ENCODE measurements around the gene RXRA. TPM values are rescaled to one million over a fixed set of nuclear protein-coding genes. Genes with fewer than 3 reads are reported as not detected.
A peak's percentile ranks its signal among the peaks of the same experiment; 100 is the strongest.

The RXRA gene
- total RNA-seq, 4 donors from 2014 or later, result 39.4 to 81.3 (median 67.4) TPM

DNA sequence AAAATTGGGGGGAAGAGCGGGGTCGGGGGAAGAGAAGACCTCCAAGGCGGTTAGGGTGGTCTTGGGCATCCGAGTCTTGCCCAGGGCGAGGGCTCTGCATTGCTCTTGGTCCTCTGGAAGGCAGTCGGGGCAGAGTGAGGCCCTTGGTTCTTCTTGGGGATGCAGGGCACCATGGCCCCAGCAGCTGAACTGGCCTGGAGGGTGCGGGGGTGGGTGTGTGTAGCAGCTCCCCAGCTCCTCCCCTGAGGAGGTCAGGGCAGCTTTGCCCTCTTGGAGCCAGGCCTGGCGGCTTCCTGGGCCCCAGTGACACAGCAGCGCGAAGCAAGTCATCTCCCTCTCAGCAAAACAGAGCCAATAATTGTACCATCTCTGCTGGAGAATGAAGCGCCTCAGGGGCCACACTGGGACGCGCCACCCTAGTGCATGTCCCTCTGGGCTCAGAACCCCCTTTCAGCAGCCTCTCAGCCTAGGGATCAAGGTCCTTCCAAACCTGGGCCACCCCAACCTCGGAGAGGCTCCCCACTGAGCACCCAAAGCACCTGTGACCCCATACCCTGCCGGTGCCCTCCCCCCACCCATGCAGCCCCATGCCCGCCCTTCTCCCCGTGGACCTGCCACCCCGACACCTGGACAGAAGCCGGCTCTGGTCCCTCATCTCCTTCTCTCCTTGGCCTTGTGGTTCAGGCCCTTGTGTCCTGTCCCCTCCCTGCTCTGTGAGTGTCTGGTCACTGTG, 10.4 kb upstream of the RXRA start:
- Histone ChIP-seq H3K27ac (no peak overlapping the region), H3K4me3 (replicated peaks in 1 of 3) (no peak overlapping the region), H3K4me1 (peaks cover 6 to 20% of the 10 kb centered on the region in 2 donors), H3K36me3 (no peaks in the 10 kb centered on the region), H3K27me3 (no peaks in the 10 kb centered on the region), H3K9me3 (no peaks in the 10 kb centered on the region)
- WGBS, 2 donors, result 91 to 92% methylated on average over 14 to 15 of the region's 19 CpGs
- intact Hi-C loops (cut with DNase I), result no loop called here
- no peak for DNase-seq
- TF ChIP-seq CTCF (IDR thresholded peaks at IDR 0.05) (no peak), POLR2A (IDR thresholded peaks at IDR 0.05) (no peak)

DNA sequence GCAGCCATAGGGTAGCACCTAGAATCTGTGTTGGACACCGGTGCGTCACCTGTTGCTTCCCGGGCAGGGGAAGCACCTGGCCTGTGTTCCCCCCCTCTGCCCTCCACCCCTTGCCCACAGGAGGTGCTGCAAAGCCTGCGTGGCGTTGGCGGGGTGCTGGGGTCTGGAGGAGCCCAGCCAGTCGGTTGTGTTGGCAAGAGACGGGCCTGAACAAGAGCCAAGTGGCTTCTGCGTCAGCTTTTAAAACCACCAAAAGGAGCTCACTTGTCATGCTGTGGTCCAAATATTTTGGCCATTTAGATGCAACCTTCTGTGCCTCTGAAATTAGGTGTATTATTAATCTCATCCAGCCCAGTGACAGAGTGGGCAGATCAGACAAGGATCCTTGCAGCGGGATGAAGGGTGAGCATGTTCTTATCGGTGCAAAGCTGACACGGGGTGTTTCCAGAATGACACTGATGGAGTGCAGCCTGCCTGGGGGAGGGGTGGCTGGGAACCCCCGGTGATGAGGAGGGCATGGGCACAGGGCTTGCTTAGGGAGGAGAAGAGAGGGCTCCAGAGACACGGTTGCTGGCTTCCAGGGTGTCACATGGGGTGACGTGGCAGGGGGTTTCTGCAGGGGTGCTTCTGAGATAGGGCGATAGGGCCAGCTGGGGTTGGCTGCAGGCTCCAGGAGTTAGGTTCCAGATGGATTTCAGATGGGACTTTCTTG, 9.7 kb upstream of the RXRA start:
- DNase-seq, result peak; percentile 83 to 84
- WGBS, 2 donors, result 36 to 37% methylated on average over 12 to 15 of the region's 16 CpGs
- TF ChIP-seq POLR2A (IDR thresholded peaks at IDR 0.05) (no peak), CTCF (IDR thresholded peaks at IDR 0.05) (no peak)
- Histone ChIP-seq H3K4me1 (peaks cover 14 to 27% of the 10 kb centered on the region in 2 donors), H3K9me3 (no peaks in the 10 kb centered on the region), H3K4me3 (replicated peaks in 1 of 3) (no peak overlapping the region), H3K27ac (no peak overlapping the region), H3K36me3 (no peaks in the 10 kb centered on the region), H3K27me3 (no peaks in the 10 kb centered on the region)
- intact Hi-C loops (cut with DNase I), result no loop called here

- Histone ChIP-seq H3K27ac (no peak overlapping the region), H3K4me3 (replicated peaks in 1 of 3) (no peak overlapping the region), H3K36me3 (no peaks in the 10 kb centered on the region), H3K9me3 (no peaks in the 10 kb centered on the region), H3K27me3 (no peaks in the 10 kb centered on the region), H3K4me1 (peaks cover 14 to 33% of the 10 kb centered on the region in 2 donors)
- no peak for TF ChIP-seq CTCF (IDR thresholded peaks at IDR 0.05)
- TF ChIP-seq POLR2A (IDR thresholded peaks at IDR 0.05), result no peak
- WGBS, 2 donors, result 80 to 83% methylated on average over 12 to 15 of the region's 17 CpGs
- intact Hi-C loops (cut with DNase I), result no loop called here
- no peak for DNase-seq
Observed at GRCh38 chr9:134317400-134317789, 8.9 kb upstream of the RXRA start.

DNA sequence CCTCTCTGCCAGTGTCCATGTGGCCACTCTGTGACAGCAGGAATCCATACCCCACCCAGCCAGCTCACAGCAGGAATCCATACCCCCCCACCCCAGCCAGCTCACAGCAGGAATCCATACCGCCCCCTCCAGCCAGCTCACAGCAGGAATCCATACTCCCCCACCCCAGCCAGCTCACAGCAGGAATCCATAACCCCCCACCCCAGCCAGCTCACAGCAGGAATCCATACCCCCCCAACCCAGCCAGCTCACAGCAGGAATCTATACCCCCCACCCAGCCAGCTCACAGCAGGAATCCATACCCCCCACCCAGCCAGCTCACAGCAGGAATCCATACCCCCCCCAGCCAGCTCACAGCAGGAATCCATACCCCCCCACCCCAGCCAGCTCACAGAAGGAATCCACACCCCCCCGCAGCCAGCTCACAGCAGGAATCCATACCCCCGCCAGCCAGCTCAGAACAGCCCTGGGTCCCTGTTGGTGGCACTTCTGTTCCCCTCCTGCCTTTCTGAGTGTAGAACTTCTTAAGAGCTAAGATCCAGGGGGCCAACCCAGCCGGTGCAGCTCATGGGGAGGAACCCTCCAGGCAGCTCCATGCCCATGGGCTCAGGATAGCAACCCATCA, 8.4 kb upstream of the RXRA start:
- intact Hi-C loops (cut with DNase I), result no loop called here
- TF ChIP-seq CTCF (IDR thresholded peaks at IDR 0.05), result no peak
- TF ChIP-seq POLR2A (IDR thresholded peaks at IDR 0.05), result no peak
- Histone ChIP-seq H3K27me3 (no peaks in the 10 kb centered on the region), H3K9me3 (no peaks in the 10 kb centered on the region), H3K4me1 (peaks cover 14 to 38% of the 10 kb centered on the region in 2 donors), H3K36me3 (no peaks in the 10 kb centered on the region), H3K4me3 (replicated peaks in 1 of 3) (no peak overlapping the region), H3K27ac (no peak overlapping the region)
- no peak for DNase-seq
- 67 to 100% methylated on average over 1 to 3 of the region's 4 CpGs for WGBS, 2 donors

DNA sequence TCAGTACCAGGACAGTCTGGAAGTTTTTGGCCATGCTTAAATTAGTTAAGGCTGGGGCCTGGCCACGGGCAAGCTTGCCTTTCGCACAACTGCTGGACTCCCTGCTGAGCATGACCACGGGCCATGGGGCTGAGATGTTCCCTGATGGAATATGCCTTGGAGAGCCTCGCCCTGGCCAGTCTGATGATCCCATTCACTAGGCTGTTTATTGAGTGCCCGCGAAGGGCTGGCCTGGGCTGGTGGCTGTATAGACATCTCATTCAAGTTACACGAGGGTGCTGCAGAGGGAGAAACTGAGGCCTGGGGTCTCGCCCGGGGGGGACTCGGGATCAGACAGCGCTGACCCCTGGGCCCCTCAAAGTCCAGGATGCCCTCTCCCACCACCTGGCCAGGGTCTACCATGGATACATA, 7.8 kb upstream of the RXRA start:
- no peaks in the 10 kb centered on the region for H3K36me3 ChIP-seq
- no peak for TF ChIP-seq CTCF (IDR thresholded peaks at IDR 0.05)
- no peak for TF ChIP-seq POLR2A (IDR thresholded peaks at IDR 0.05)
- WGBS, 2 donors, result 71 to 93% methylated on average over 4 to 11 of the region's 11 CpGs
- H3K9me3 ChIP-seq, result no peaks in the 10 kb centered on the region
- intact Hi-C loops (cut with DNase I), result no loop called here
- no peak overlapping the region for H3K4me3 ChIP-seq (replicated peaks in 1 of 3)
- no peak for DNase-seq
- no peak overlapping the region for H3K27ac ChIP-seq
- H3K4me1 ChIP-seq, result peaks cover 14 to 44% of the 10 kb centered on the region in 2 donors
- H3K27me3 ChIP-seq, result no peaks in the 10 kb centered on the region

Data from thyroid gland (tissue), 4 donors.